ENCODE results near the gene PGM5. TPM values are rescaled to one million over a fixed set of nuclear protein-coding genes. Genes with fewer than 3 reads are reported as not detected.
"Not testable (repeated sequence)": the region's sequence is repeated elsewhere in the genome, so short reads cannot be mapped to it uniquely, and the experiment has no call there.

The PGM5 gene
- total and polyA plus RNA-seq, 2 of the 4 experiments (the other 2 are of a cell fraction): 8.3 to 14.7 TPM

- H3K79me1 ChIP-seq (ENCODE audit: low read depth in 1 of 2, low read length in 2 of 2); H3K9me3 ChIP-seq (ENCODE audit: control insufficient read depth, insufficient read depth, low read length); intact Hi-C loops (cut with micrococcal nuclease); H4K8ac ChIP-seq (ENCODE audit: low read depth in 2 of 2, low read length in 2 of 2); H2AK9ac ChIP-seq (replicated peaks; ENCODE audit: low read depth, low read length, poor library complexity); in situ Hi-C loops (cut with MboI; ENCODE audit: low sequenced_read_pairs); H4K5ac ChIP-seq (ENCODE audit: low read depth, low read length); H3K4me3 ChIP-seq (ENCODE audit: insufficient read depth, low read depth, low read length); H2BK120ac ChIP-seq (ENCODE audit: low read depth, low read length); H4K20me1 ChIP-seq (ENCODE audit: insufficient read depth, low read length); ATAC-seq (ENCODE audit: low read depth); H2BK20ac ChIP-seq (ENCODE audit: low read depth, low read length); H3K36me3 ChIP-seq (ENCODE audit: control insufficient read depth, insufficient read depth, low read length); H3K9ac ChIP-seq (ENCODE audit: low read depth, low read length); H3K23ac ChIP-seq (ENCODE audit: low read depth, low read length); H3K4ac ChIP-seq (ENCODE audit: low read depth, low read length); H2BK5ac ChIP-seq (ENCODE audit: low read depth, low read length, poor library complexity, severe bottlenecking); H3K56ac ChIP-seq (ENCODE audit: extremely low read depth, insufficient read depth, low read length); H3K27ac ChIP-seq (ENCODE audit: insufficient read depth, low read length); BruUV-seq (replicated peaks); H3K27me3 ChIP-seq (ENCODE audit: control insufficient read depth, insufficient read depth, low read length); H3K4me2 ChIP-seq (ENCODE audit: low read depth, low read length); H2BK15ac ChIP-seq (ENCODE audit: low read depth, low read length); CTCF ChIA-PET; H3K4me1 ChIP-seq (ENCODE audit: control insufficient read depth, insufficient read depth, low read length); H3K18ac ChIP-seq (ENCODE audit: low read depth, low read length); H2AFZ ChIP-seq (replicated peaks; ENCODE audit: low read length, poor library complexity); H3K14ac ChIP-seq (replicated peaks; ENCODE audit: low read depth, low read length); dilution Hi-C loops (cut with HindIII; ENCODE audit: low sequenced_read_pairs, unreplicated experiment); DNase-seq; H4K91ac ChIP-seq (ENCODE audit: insufficient read depth, low read depth, low read length); H3K9me1 ChIP-seq (ENCODE audit: insufficient read depth, low read length); POLR2A ChIA-PET (ENCODE audit: unreplicated experiment); H2AK5ac ChIP-seq (ENCODE audit: low read depth, low read length): not testable (repeated sequence)
- no CpG with 5 or more reads among the region's 20 CpGs for WGBS, 2 experiments (ENCODE audit: extremely low coverage in 2 of 2, insufficient read length in 1 of 2)
These were observed 31.9 kb upstream of the PGM5 start for GRCh38 chr9:68324518-68324917.

DNA sequence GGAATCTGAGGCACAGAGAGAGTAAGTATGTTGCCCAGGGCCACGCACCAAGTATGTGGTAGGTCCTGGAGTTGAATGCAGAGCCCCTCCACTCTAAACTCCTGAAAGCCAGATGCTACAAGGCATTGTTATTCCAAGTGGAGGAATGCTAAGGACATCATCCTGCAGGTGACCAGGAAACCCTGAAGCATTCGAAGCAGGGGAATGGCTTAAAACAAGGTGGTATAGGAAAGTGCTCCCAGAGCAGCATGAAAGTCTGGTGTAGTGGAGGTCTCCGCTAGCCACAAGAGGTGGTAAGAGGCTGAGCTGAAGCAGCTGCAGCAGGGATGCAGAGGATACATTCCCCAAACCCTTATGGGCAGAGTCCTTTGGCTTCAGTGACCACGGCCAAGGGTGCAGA is 27.3 kb upstream of the PGM5 start:
- H3K27me3 ChIP-seq (ENCODE audit: control insufficient read depth, insufficient read depth, low read length); H3K27ac ChIP-seq (ENCODE audit: insufficient read depth, low read length); H3K18ac ChIP-seq (ENCODE audit: low read depth, low read length); H3K36me3 ChIP-seq (ENCODE audit: control insufficient read depth, insufficient read depth, low read length); dilution Hi-C loops (cut with HindIII; ENCODE audit: low sequenced_read_pairs, unreplicated experiment); CTCF ChIA-PET; H3K9ac ChIP-seq (ENCODE audit: low read depth, low read length); H3K23ac ChIP-seq (ENCODE audit: low read depth, low read length); in situ Hi-C loops (cut with MboI; ENCODE audit: low sequenced_read_pairs); H3K4me1 ChIP-seq (ENCODE audit: control insufficient read depth, insufficient read depth, low read length); H3K14ac ChIP-seq (replicated peaks; ENCODE audit: low read depth, low read length); DNase-seq; H3K4ac ChIP-seq (ENCODE audit: low read depth, low read length); intact Hi-C loops (cut with micrococcal nuclease); BruUV-seq (replicated peaks); H2BK20ac ChIP-seq (ENCODE audit: low read depth, low read length); H2AK9ac ChIP-seq (replicated peaks; ENCODE audit: low read depth, low read length, poor library complexity); H3K9me3 ChIP-seq (ENCODE audit: control insufficient read depth, insufficient read depth, low read length); POLR2A ChIA-PET (ENCODE audit: unreplicated experiment); H4K8ac ChIP-seq (ENCODE audit: low read depth in 2 of 2, low read length in 2 of 2); H2BK120ac ChIP-seq (ENCODE audit: low read depth, low read length); H4K91ac ChIP-seq (ENCODE audit: insufficient read depth, low read depth, low read length); H3K56ac ChIP-seq (ENCODE audit: extremely low read depth, insufficient read depth, low read length); H3K79me1 ChIP-seq (ENCODE audit: low read depth in 1 of 2, low read length in 2 of 2); H3K4me3 ChIP-seq (ENCODE audit: insufficient read depth, low read depth, low read length); H3K4me2 ChIP-seq (ENCODE audit: low read depth, low read length); ATAC-seq (ENCODE audit: low read depth); H2BK15ac ChIP-seq (ENCODE audit: low read depth, low read length); H2AFZ ChIP-seq (replicated peaks; ENCODE audit: low read length, poor library complexity); H2BK5ac ChIP-seq (ENCODE audit: low read depth, low read length, poor library complexity, severe bottlenecking); H2AK5ac ChIP-seq (ENCODE audit: low read depth, low read length); H4K20me1 ChIP-seq (ENCODE audit: insufficient read depth, low read length); H4K5ac ChIP-seq (ENCODE audit: low read depth, low read length); H3K9me1 ChIP-seq (ENCODE audit: insufficient read depth, low read length): not testable (repeated sequence)
- WGBS, 2 experiments (ENCODE audit: extremely low coverage in 2 of 2, insufficient read length in 1 of 2): no CpG with 5 or more reads among the region's 4 CpGs
